Muscle of back (tissue), 11 donors: Measurements from ENCODE around the gene CADM2. TPM values are rescaled to one million over a fixed set of nuclear protein-coding genes. Genes with fewer than 3 reads are reported as not detected.
A peak's percentile ranks its signal among the peaks of the same experiment; 100 is the strongest.
"Not testable (repeated sequence)": the region's sequence is repeated elsewhere in the genome, so short reads cannot be mapped to it uniquely, and the experiment has no call there.

Source experiments
- DNase-seq, 3 donors: peaks; one replicate each; pipeline versions ENCODE4 v3.0.0 to v3.0.0-alpha.2; 2013
- polyA plus RNA-seq, 10 donors: library from polyadenylated mRNA; unstranded; fragments of 120-200 nt; gene quantifications; one replicate each; pipeline ENCODE4 v1.2.1, GENCODE V29; 2013; ENCODE audit not compliant: insufficient read length in 10 of 10

The CADM2 gene
- polyA plus RNA-seq, 10 donors: 3.9 to 12.4 (median 6.0) TPM

DNA sequence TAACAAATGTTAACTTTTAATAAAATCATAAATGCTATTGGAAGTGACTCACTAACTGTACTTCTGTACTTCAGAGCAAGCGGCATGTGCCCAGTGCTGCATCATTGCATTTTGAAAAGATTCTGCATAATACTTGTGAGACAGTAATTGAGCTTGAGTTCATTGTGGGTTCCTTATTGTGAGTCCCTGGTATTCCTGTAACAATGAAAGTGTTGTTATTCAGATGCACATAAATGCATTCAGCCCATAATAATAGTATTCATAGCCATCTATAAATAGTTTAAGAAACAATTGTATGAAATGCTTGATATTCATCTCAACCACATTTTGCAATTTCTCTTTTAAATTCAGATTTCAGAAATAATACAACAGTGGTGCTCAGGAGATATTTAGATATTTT lies 976.4 kb downstream of the CADM2 start:
- DNase-seq: no peak

DNA sequence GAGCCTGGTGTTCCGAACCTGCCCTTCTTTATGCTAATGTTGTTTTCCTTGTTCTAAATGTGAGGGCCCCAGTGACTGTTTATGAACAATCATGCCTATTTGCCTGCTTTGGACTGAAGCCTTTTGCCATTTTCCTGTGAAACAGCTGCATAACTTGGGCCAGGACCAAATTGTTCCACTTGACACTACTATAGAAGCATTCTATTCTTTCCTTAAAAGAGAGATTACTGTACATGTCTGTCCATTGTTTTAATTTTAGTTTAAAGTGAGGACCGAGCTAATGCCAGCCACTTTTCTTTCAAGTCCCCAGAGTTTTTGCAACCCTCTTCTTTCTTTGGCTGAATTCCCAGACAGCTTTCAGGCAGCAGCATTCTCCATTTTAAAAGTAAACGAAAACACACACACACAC lies 980.3 kb downstream of the CADM2 start:
- DNase-seq: peak; percentile 33 to 69 (median 38)

GRCh38 chr3:85950435-85950834 lies 991.6 kb downstream of the CADM2 start:
- DNase-seq: no peak

DNA sequence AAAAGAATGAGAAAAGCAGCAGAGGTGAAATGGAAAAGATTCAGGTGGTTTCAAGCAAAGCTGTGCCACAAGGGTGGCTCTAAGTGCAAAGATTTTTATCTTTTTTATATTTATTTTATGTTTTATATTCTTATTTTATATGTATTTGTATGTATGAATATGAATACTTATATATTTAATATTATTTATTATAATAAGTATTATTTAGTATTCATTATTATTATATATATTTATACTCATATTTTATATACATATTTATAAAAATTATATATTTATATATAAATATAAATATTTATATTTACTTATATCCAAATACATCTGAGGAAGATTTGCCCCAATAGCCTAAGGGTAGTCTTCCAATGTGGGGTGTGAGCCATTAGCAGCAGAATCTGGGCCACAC lies 1002.0 kb downstream of the CADM2 start:
- no peak for DNase-seq

GRCh38 chr3:85977615-85978338 lies 1019.0 kb downstream of the CADM2 start:
- DNase-seq: no peak

GRCh38 chr3:85979034-85979433 lies 1020.2 kb downstream of the CADM2 start:
- DNase-seq: peak in 1 of 3 donors; percentile 4

- not testable (repeated sequence) for DNase-seq
These were observed 1030.8 kb downstream of the CADM2 start for GRCh38 chr3:85989581-85989980.

GRCh38 chr3:86029590-86029989 lies 1070.8 kb downstream of the CADM2 start:
- DNase-seq: no peak

GRCh38 chr3:86037916-86038315 lies 1079.1 kb downstream of the CADM2 start:
- DNase-seq: no peak

DNA sequence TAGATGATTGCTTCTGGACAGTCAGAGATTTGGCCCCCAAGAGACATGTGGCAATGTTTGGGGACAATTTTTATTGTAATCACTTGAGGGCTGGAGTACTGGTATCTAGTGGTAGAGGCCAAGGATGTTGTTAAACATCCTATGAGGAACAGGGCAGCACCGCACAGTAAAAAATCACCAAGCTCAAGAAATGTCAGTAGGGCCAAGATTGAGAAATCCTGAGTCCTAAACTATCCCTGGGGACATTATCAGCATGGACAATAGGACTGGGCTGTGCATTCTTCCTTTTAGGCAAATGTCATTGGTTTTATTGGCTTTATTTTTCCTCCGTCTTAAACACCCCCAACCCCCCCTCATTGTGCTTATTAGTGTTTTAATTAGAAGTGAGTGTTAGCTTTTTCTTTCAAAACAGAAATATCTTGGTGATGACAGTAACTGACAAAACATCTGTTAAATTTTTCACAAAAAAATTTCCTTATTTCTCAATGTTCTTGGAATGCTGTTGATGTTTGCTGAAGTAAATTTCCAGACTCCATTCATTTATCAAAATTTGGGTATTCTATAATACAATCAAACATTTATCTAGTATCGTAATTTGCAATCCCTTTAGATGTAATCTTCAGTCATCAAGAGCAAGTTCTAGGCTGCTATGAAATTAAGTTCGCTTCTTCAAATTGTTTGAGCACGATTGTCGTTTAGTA lies 1087.8 kb downstream of the CADM2 start:
- no peak for DNase-seq

DNA sequence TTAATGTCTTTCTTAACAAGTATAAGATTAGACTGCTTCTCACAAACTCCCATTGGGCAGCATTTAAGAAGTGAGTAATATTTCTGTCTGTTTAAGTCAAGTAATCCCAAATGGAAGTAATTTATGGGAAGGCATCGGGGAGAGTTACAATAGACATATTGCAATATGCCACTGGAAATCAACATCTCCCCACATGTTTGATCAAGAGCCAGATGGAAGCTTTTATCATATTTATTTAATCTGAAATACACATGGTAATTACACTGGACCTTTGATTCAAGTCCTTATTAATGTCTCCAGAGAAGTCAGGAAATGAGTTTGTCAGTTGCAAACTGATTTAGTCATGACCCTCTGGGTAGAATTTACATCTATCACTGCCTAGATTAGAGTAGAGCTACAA lies 1088.4 kb downstream of the CADM2 start:
- DNase-seq: no peak

- DNase-seq: no peak
These were observed 1092.3 kb downstream of the CADM2 start for GRCh38 chr3:86051058-86051457.

GRCh38 chr3:86056032-86056431 lies 1097.2 kb downstream of the CADM2 start:
- no peak for DNase-seq

GRCh38 chr3:86056962-86057361 lies 1098.2 kb downstream of the CADM2 start:
- no peak for DNase-seq

- no peak for DNase-seq
These were observed 1115.0 kb downstream of the CADM2 start for GRCh38 chr3:86073799-86074198.

- DNase-seq: no peak
These were observed 1128.5 kb downstream of the CADM2 start for GRCh38 chr3:86087160-86087871.

- DNase-seq: no peak
These were observed 1145.4 kb downstream of the CADM2 start for GRCh38 chr3:86104154-86104553.

GRCh38 chr3:86109434-86109833 lies 1150.6 kb downstream of the CADM2 start:
- DNase-seq: no peak
